NK-92 (cell line): ENCODE results near the gene ZFP64.
"Not testable (repeated sequence)": the region's sequence is repeated elsewhere in the genome, so short reads cannot be mapped to it uniquely, and the experiment has no call there.

Experiments used
- DNase-seq: peaks from one replicate; lab custom pipeline; 2025; ENCODE audit not compliant: unreplicated experiment; lab: John Stamatoyannopoulos, UW

Gene ZFP64

DNA sequence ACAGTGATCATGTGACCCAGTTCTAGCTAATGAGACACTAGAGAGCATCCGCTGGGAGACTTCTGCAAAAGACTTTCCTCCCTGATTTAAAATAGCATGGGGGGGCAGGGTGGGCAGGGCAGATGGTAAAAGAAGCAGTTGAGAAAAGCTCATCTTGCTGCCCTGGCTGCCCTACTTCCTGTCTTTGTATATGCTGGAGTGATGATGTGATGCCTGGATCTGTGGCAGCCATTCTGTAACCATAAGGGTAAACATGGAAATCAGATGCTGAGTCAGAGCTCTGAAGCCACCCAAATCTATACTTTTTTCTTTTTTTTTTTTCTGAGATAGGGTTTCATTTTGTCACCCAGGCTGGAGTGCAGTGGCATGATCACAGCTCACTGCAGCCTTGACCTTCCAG, 25.4 kb downstream of the ZFP64 start:
- DNase-seq: no peak

DNA sequence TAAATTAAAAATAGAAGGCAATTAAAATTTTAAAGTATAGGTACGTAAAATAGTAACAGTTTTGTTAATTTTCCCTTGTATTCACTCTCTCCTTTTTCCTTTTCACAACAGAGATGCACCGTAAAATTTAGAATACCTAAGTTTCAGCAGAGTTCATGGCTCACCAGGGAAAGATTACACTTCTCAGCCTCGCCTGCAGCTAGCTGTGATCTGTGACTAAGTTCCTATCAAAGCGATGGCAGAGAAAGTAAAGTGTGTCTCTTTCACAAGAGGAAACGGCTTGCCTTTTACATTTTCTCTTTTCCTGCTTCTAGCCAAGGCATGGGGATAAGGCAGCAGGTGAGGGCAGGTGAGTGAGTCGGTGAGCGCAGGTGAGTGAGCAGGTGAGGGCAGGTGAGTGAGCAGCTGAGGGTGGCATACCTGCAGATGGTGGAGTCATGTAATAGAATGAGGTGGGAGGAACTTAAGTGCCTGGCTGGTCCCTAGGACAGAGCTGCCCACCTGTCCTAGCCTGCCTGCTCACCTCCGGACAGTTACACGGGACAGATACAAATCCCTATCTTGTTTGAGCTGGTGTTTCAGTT, 30.9 kb downstream of the ZFP64 start:
- no peak for DNase-seq

DNA sequence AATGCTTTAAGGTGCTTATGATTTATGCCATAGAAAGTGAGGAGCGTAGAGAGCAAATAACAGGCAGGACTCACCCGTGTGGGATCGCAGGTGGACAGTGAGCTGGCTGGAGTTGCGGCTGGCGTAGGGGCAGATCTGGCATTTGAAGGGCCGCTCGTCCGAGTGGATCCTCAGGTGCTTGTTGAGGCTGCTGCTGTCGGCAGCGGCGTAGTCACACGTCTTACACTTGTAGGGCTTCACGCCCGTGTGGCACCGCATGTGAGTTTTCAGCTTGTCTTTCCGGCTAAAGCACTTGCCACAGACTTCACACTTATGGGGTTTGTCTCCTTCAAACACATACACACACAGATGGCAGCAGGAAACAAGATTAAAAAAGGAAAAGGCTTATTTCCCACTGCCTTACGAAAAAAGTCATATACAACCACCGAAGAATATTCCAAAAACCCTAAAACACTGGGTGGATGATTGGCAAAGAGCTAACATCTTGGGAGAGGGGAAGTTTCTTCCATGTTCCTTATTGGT, 31.5 kb downstream of the ZFP64 start:
- no peak for DNase-seq

DNA sequence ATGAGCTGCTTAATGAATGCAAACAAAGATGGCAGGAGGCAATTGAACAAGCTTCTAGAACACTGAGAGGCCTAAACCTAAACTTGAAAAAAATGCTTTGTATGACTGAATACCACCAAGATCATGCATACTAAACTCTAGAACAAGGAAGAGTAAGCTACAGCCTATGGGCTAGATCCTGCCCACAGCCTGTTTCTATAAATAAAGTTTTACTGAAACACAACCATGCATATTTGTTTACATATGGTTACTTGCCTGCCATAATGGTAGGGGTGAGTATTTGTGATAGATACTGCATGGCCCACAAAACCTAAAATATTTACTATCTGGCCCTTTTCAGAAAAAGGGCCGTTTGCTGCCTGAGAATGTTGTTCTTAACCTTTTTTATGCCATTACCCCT, 37.0 kb downstream of the ZFP64 start:
- no peak for DNase-seq

DNA sequence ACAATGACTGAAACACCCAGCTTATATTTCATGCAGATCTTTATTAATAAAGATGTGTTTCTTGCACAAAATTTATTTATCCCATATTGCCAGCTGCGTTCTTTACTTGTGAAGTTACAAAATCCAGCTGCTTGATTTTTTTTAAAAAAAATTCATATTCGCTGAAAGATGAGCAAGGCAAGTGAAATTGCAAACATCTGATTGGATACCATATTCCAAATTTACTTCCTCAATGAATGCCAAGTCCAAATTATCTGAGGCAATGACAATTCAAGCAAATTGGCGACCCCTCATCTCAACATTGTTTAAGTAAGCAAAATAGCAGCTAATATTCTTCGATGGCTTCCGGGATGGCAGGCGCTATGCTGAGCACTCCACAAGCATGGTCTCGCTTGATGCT, 37.7 kb downstream of the ZFP64 start:
- DNase-seq: no peak

DNA sequence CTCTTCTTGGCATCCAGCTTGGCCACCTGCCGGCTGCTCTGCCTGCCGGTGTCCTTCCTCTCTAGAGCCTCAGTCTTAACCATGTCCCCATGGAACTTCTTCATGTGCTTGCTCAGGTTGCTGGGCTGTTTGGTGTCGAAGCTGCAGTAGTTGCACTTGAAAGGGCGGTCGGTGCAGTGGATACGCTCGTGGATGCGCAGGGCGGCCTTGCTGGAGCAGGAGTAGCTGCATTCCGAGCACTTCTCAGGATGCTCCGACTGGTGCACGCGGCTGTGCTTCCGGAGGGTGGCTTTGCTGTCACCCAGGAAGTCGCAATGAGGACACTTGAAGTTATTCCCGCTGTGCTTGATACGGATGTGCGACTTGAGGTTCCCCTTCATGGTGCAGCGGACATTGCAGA, 38.7 kb downstream of the ZFP64 start:
- no peak for DNase-seq

DNA sequence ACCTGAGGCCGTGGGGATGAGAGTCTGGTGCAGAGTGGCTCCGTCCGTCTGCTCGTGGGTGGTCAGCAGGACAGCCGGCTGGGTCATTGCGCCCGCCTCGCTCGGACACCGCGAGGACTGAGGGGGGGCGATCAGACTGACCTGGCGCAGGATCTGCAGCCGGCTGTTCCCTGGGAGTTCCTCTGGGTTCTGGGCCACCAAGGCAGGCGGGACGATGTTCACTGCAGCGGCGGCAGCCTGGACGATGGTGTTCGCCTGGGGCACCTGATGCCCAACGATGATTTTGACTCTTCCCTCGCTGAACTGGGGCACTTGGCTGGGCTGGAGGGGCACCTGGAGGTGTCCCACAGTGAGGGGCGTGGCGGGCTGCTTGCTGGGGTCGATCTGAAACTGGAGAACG, 39.2 kb downstream of the ZFP64 start:
- no peak for DNase-seq

DNA sequence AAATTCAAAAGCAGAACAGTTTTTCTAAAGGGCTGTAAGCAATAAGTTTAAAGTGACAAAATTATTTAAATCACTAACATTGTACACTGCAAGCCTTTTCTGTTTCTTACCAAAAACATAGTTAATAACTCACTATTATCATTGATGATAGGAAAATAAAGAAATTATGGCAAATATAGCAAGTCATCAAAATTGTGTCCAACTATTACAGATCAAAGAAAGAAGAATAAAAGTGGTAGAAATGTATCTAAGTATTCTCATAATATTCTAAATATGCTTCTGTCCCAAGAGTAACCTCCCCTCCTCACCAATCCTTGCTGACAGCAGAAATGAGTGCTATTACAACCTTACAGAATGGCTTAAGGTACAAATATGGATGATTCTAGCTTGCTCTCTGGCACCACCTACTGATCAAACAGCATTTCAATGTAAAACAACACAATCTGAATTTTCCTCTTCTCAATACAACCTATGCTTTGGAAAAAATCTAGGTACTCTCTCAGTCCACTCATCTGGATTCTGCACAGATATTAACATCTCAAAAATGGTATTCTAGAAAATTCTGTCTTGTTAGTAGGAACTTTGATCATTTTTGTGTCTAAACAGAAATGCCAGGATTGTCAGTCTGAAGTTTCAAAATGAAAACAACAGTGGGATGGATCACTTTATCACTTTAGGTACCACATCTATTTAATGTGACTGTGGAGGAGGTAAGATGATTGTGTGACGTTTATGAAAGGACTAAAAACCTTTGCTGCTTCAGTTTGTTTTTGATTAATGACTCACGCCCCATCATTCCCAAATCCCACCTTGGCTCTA, 40.9 kb downstream of the ZFP64 start:
- DNase-seq: no peak

DNA sequence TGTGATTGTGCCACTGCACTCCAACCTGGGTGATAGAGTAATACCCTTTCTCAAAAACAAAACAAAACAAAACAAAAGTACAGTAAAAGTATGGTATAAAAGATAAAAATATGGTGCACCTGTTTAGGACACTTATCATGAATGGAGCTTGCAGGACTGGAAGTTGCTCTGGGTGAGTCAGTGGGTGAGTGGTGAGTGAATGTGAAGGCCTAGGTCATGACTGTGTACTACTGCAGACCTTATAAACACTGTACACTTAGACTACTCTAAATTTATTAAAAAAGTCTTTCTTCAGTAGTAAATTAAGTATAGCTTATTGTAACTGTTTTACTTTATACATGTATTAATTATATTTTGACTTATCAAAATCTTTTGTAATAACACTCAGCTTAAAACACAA, 46.0 kb downstream of the ZFP64 start:
- no peak for DNase-seq

DNA sequence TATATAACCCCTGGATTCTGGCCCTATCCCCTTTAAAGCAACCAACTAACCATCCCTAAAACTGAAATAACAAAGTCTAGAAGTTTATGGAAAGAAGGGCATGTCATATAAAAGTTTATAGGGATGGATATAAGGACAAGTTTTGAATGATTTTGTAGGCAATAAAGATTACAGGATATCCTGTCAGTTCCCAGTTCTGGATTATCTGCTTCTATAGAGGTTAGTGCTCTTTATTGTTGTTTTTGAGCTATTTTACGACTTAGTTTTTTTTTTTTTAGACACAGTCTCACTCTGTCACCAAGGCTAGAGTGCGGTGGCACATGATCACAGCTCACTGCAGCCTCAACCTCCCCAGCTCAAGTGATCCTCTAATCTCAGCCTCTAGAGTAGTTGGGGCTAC, 48.3 kb downstream of the ZFP64 start:
- no peak for DNase-seq

DNA sequence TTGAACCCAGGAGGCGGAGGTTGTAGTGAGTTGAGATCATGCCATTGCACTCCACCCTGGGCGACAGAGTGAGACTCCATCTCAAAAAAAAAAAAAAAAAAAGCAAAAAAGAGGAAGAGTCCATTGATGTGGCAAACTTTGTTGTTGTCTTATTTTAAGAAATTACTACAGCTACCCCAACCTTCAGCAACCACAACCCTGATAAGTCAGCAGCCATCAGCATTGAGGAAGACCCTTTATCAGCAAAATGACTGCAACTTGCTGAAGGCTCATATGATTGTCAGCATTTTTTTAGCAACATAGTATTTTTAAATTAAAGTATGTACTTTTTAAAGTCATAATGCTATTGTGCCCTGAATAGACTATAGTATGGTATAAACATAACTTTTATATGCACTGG, 48.8 kb downstream of the ZFP64 start:
- DNase-seq: no peak

DNA sequence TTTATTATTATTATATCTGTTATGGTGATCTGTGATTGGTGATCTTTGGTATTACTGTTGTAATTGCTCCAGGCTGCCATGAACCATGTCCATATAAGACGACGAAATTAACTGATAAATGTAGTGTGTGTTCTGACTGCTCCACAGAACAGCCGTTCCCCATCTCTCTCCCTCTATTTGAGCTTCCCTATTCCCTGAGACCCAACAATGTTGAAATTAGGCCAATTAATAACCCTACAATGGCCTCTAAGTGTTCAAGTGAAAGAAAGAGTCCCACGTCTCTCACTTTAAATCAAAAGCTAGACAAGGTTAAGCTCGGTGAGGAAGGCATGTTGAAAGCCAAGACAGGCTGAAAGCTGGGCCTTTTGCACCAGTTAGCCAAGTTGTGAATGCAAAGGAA, 51.6 kb downstream of the ZFP64 start:
- DNase-seq: no peak

DNA sequence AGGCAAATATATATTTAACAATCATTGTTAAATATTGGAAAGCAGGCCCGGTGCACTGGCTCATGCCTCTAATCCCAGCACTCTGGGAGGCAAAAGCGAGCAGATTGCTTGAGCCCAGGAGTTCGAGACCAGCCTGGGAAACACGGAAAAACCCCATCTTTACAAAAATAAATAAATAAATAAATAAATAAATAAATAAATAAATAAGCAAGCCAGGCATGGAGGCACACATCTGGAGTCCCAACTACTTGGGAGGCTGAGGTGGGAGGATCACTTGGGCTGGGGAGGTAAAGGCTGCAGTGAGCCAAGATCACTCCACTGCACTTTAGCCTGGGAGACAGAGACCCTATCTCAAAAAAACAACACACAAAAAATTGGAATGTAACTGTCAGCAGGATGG, 53.7 kb downstream of the ZFP64 start:
- DNase-seq: no peak

DNA sequence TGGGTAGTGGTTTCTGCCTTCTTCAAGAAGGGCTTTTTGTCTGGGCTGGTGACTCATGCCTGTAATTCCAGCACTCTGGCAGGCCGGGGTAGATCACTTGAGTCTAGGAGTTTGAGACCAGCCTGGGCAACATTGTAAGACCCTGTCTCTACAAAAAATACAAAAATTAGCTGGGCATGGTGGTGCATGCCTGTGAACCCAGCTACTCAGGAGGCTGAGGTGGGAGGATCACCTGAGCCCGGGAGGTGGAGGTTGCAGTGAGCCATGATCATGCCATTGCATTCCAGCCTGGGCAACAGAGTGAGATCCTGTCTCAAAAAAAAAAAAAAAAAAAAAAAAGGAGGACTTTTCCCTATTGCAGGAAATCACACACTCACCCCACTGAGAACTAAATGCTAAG, 57.9 kb downstream of the ZFP64 start:
- DNase-seq: not testable (repeated sequence)

DNA sequence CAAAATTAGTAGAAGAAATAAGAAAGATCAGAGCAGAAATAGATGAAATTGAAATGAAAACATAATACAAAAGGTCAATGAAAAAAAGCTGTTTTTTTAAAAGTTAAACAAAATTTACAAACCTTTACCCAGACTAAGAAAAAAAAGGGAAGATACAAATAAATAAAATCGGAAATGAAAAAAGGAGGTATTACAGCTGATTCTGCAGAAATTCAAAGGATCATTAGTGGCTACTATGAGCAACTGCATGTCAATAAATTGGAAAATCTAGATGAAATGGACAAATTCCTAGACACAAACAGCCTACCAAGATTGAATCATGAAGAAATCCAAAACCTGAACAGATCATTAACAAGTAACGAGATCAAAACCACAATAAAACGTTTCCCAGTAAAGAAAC, 59.2 kb downstream of the ZFP64 start:
- no peak for DNase-seq

DNA sequence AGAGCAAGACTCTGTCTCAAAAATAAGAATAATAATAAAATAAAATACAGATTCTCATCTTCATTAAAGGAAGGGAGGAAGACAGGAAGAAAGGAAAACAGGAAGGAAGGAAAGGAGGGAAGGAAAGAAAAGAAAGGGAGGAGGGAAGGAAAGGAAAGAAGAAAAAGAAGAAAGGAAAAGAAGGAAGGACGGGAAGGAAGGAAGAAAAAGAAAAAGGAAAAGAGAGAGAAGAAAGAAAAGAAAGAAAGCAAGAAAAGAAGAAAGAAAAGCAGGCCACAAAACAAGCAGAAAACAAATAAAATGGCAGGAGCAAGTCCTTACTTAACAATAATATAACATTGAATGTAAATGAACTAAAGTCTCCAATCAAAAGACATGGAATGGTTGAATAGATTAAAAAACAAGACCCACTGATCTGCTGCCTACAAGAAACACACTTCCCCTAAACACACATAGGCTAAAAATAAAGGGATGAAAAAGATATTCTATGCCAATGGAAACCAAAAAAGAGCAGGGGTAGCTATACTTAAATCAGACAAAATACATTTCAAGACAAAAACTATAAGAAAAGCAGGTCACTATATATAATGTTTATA, 60.4 kb downstream of the ZFP64 start:
- no peak for DNase-seq

DNA sequence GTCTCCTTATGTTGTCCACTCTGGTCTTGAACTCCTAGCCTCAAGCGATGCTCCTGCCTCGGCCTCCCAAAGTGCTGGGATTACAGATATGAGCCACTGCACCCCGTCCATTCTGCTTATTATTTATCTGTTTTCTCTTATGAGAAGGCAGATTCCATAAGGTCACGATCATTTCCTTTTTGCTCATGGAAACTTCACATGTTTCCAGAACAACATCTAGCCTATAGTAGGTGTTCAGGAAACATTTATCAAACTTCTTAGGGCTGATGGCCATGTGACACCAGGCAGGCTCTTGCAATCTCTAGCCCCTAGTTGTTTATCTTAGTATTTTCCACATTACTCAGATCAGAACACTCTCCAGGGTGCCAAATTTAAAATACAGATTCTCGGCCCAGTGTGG, 61.2 kb downstream of the ZFP64 start:
- no peak for DNase-seq

DNA sequence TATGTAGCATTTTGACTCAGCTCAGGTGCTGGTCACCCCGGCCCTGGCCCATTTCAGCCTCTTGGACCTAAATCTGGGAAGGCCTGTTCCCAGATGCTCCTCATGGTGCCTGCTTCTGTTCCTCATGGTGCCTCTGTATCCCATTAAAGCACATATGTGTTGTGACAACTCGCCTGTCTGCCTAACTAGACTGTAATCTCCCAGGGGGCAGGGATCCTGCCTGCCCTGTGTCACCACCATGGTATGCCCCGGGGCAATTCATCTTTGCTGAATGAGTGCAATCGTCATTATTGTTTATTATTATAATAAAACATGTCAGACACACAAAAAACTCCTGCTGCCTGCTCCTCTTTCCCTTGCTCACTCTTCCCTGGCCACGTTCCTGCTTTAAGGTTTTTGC, 62.0 kb downstream of the ZFP64 start:
- no peak for DNase-seq

DNA sequence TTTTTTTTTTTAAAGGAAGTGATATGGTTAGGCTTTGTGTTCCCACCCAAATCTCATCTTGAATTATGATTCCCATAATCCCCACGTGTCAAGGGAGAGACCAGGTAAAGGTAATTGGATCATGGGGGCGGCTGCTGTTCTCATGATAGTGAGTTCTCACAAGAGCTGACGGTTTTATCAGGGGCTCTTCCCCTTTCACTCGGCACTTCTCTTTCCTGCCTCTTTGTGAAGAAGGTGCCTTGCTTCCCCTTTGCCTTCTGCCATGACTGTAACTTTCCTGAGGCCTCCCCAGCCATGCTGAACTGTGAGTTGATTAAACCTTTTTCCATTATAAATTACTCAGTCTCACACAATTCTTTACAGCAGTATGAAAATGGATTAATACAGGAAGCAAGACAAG, 64.3 kb downstream of the ZFP64 start:
- no peak for DNase-seq

DNA sequence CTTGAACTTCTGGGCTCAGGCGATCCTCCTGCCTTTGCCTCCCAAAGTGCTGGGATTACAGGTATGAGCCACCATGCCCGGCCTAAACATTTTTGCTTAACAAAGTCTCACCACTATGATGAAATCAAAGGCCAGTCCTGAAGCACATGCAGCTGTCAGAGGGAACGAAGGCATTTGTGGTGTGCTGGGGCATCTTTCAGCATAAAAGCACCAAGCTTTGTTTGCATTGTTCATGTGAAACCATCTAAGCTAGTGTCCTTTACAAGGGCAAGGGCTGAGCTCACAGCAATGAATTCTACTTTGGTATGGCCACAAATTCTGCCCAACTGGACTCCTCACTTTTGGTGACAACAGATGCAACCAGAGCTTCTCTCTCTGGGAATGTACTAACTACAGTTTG, 66.8 kb downstream of the ZFP64 start:
- DNase-seq: no peak

DNA sequence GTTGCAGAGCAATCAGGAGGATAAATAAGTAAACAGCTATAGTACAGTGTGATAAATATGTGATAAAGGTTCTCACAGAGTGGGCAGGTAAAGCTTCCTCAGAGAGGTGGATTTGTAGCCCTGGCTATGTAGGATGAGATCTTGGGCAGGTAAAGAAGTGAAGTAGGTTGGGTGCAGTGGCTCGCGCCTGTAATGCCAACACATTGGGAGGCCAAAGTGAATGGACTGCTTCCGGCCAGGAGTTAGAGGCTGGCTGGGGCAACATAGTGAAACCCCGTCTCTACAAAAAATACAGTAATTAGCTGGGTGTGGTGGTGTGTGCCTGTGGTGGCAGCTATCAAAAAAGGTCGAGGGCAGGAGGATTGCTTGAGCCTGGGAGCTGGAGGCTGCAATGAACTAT, 72.9 kb downstream of the ZFP64 start:
- no peak for DNase-seq

DNA sequence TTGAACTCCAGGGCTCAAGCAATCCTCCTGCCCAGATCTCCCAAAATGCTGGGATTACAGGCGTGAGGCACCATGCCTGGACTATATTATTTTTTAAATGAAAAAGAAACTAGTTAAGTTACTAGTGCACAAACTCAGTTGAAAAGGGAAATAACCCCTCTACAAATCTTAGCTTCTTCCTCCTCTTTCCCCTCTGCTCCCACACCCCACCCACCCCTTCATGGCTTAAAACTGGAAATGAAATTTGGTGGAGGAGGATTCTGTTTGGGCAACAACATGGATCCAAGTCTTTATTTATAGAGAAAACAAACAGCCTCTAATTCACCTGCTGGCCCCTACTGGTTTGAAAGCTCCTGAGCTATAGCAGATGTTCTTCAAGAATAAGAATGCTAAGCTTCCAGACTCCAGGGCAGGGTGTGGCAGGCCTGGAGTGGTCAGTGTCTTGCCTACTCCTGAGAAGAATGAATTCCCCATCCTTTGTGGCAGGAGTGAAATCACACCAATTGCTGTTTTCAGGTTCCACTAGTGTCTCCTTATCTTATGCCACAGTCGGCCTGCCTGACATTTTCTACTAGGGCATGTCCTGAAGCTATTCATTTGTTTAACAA, 73.5 kb downstream of the ZFP64 start:
- DNase-seq: no peak
